Mesendoderm (in vitro differentiated cells): ENCODE data around the gene CFAP46.

Source experiments
- DNase-seq: peaks from one replicate; pipeline ENCODE4 v3.0.0; 2013
- H2AK5ac ChIP-seq: 2 replicates; pipeline ENCODE4 v1.6.1; 2013; ENCODE audit warnings: low read length, inconsistent platforms
- H2BK120ac ChIP-seq: 2 replicates; pipeline ENCODE4 v1.6.1; 2013; ENCODE audit warnings: low read depth, mild to moderate bottlenecking, low read length, moderate library complexity, mixed read lengths
- H2BK15ac ChIP-seq: replicated peaks from 2 replicates; pipeline ENCODE4 v1.6.1; 2013; ENCODE audit warnings: low read depth, mild to moderate bottlenecking, moderate library complexity
- H2BK5ac ChIP-seq: 2 replicates; pipeline ENCODE4 v1.6.1; 2013; ENCODE audit warnings: low read length, inconsistent platforms
- H3K18ac ChIP-seq: 2 replicates; pipeline ENCODE4 v1.6.1; 2013; ENCODE audit warnings: mild to moderate bottlenecking, low read length, mixed read lengths
- H3K23ac ChIP-seq: one replicate; pipeline ENCODE4 v1.6.1; 2013; ENCODE audit warnings: low read length
- H3K27ac ChIP-seq: 2 replicates; pipeline ENCODE4 v1.5.1; 2013; ENCODE audit warnings: low read depth, mild to moderate bottlenecking, inconsistent platforms, low read length, moderate library complexity
- H3K27me3 ChIP-seq: 2 replicates; pipeline ENCODE4 v1.6.1; 2013; ENCODE audit warnings: low read length, control low read depth, mild to moderate bottlenecking, inconsistent platforms; ENCODE audit not compliant: insufficient read depth, poor library complexity
- H3K36me3 ChIP-seq: 2 replicates; pipeline ENCODE4 v1.6.1; 2013; ENCODE audit warnings: low read length, inconsistent platforms; ENCODE audit not compliant: control insufficient read depth, insufficient read depth
- H3K4ac ChIP-seq: one replicate; pipeline ENCODE4 v1.6.1; 2013; ENCODE audit warnings: low read depth, mild to moderate bottlenecking, low read length, moderate library complexity
- H3K4me1 ChIP-seq: 2 replicates; pipeline ENCODE4 v1.6.1; 2013; ENCODE audit warnings: low read depth, low read length, inconsistent platforms; ENCODE audit not compliant: control insufficient read depth
- H3K4me2 ChIP-seq: 2 replicates; pipeline ENCODE4 v1.6.1; 2013; ENCODE audit warnings: low read length
- H3K4me3 ChIP-seq: 2 replicates; pipeline ENCODE4 v1.5.1; 2013; ENCODE audit warnings: mild to moderate bottlenecking, low read length
- H3K56ac ChIP-seq: one replicate; pipeline ENCODE4 v1.6.1; 2013; ENCODE audit warnings: low read length
- H3K79me1 ChIP-seq: 2 replicates; pipeline ENCODE4 v1.6.1; 2013; ENCODE audit warnings: low read length, inconsistent platforms
- H3K79me2 ChIP-seq: 2 replicates; pipeline ENCODE4 v1.6.1; 2013; ENCODE audit warnings: mild to moderate bottlenecking, low read length; ENCODE audit not compliant: control insufficient read depth, insufficient read depth
- H3K9ac ChIP-seq: 2 replicates; pipeline ENCODE4 v1.6.1; 2013; ENCODE audit warnings: low read length, inconsistent platforms
- H4K5ac ChIP-seq: one replicate; pipeline ENCODE4 v1.6.1; 2013; ENCODE audit warnings: low read length
- H4K8ac ChIP-seq: one replicate; pipeline ENCODE4 v1.6.1; 2013; ENCODE audit warnings: low read depth, mild to moderate bottlenecking, control low read depth, low read length, moderate library complexity
- WGBS: extraction: QIAGEN DNeasy Blood & Tissue Kit; methylation state at CpG from one replicate; pipeline ENCODE4 v1.1.7; 2013; ENCODE audit warnings: low lambda C conversion rate, missing lambda C conversion rate; ENCODE audit not compliant: insufficient coverage; ENCODE audit errors: extremely low coverage; 5-methylcytosine and 5-hydroxymethylcytosine counted together

The CFAP46 gene

DNA sequence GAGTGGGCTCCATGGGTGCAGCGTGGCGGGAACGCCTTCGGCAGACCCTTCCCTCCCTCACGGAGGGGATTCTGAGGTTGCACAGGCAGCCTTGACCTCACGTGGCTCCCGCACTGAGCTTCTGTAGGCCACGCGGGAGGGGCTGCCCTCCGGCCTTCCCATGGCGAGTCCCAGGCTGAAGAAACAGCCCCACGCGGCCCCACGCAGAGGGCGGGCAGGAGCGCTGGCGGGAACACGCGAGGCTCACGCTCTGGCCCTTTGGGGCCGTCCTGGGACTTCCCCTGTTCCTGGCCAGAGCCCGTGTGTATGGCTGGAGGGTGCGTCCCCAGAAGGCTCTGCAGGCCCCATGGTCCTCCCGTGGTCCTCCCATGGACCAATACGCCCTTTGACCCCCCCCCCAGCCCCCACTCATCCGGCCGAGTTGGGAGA lies 134.7 kb downstream of the CFAP46 start:
- Histone ChIP-seq H3K9ac (no peak overlapping the region), H3K4me1 (no peaks in the 10 kb centered on the region), H3K79me2 (no peaks in the 10 kb centered on the region), H3K18ac (no peak overlapping the region), H3K27me3 (no peaks in the 10 kb centered on the region), H3K23ac (no peak overlapping the region), H3K36me3 (no peaks in the 10 kb centered on the region), H3K27ac (no peak overlapping the region), H3K79me1 (no peaks in the 10 kb centered on the region), H3K4me2 (no peak overlapping the region), H2BK5ac (no peak overlapping the region), H4K5ac (no peak overlapping the region), H2BK15ac (no peak overlapping the region), H2AK5ac (no peak overlapping the region), H3K56ac (no peak overlapping the region), H3K4me3 (no peak overlapping the region), H3K4ac (no peak overlapping the region), H2BK120ac (no peak overlapping the region), H4K8ac (no peak overlapping the region)
- DNase-seq, result no peak
- no CpG with 5 or more reads among the region's 27 CpGs for WGBS

DNA sequence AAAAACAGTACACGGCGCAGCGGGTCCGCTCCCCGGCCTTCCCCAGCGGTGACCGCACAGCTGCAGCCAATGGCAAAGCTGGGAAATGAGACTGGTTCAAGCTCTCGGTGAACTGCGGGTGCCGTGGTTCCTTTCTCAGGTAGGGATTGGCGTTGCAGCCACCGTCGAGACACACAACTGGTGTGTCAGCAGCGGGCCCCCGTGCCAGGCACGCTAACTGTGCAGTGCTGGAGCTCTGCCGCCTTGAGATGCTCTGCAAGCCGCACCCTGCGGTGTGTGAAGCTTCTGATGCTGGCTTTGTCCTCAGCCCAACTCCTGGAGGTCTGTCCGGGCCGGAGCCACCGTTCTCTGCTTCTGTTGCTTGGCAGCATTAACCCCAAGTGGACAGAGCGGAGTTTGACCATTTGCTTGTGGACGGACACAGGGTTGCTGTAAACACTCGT lies 135.8 kb downstream of the CFAP46 start:
- Histone ChIP-seq H3K27ac (no peak overlapping the region), H4K5ac (no peak overlapping the region), H3K4me3 (no peak overlapping the region), H2BK15ac (no peak overlapping the region), H3K23ac (no peak overlapping the region), H3K79me2 (no peaks in the 10 kb centered on the region), H4K8ac (no peak overlapping the region), H3K4me2 (no peak overlapping the region), H3K9ac (no peak overlapping the region), H3K4me1 (no peaks in the 10 kb centered on the region), H3K4ac (no peak overlapping the region), H2AK5ac (no peak overlapping the region), H3K36me3 (no peaks in the 10 kb centered on the region), H2BK5ac (no peak overlapping the region), H2BK120ac (no peak overlapping the region), H3K79me1 (no peaks in the 10 kb centered on the region), H3K56ac (no peak overlapping the region), H3K18ac (no peak overlapping the region), H3K27me3 (no peaks in the 10 kb centered on the region)
- no CpG with 5 or more reads among the region's 25 CpGs for WGBS
- DNase-seq, result no peak

DNA sequence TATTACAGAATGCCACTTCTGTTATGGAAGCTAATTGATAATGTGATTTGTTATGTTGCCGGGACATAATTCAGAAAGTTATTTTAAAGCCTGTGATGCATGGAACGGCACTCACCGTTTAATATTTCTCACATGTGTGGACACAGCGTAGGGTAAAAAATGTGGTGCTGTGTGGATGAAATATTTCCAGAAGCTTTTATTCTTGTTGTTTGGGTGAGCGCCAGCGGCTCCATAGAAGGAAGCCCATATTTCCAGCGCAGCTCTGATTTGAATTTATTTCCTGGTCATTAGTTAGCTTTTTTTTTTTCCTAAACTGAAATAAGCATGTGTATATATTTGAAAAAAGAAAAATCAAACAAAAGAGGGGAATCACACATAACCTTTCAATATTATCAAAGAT lies 136.3 kb downstream of the CFAP46 start:
- WGBS, result no CpG with 5 or more reads among the region's 7 CpGs
- no peaks in the 10 kb centered on the region for H3K4me1 ChIP-seq

DNA sequence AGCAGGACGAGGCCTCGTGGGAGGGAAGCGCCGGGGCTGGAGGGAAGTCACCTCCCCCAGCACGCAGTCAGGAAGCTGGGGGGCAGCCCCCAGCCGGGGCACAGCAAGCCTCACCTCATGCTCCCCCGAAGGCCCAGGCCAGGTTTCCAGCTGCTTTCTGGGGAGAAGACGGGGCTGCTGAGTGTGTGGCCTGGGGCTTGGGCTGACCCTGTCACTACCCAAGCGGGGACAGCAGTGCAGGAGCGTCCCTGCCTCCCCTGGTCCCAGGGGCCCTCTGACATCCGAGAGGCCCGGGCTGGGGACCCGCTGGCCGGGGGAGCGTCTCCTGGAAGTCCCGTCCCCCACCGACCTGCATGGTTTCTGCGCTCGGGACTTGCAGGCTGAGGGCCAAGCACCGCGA lies 136.8 kb downstream of the CFAP46 start:
- Histone ChIP-seq H3K27ac (no peak overlapping the region), H3K4me1 (no peaks in the 10 kb centered on the region), H2AK5ac (no peak overlapping the region), H3K79me2 (no peaks in the 10 kb centered on the region), H3K23ac (no peak overlapping the region), H3K56ac (no peak overlapping the region), H2BK15ac (no peak overlapping the region), H3K79me1 (no peaks in the 10 kb centered on the region), H4K8ac (no peak overlapping the region), H2BK5ac (no peak overlapping the region), H3K4ac (no peak overlapping the region), H4K5ac (no peak overlapping the region), H3K4me2 (no peak overlapping the region), H3K9ac (no peak overlapping the region), H2BK120ac (no peak overlapping the region), H3K18ac (no peak overlapping the region), H3K27me3 (no peaks in the 10 kb centered on the region), H3K36me3 (no peaks in the 10 kb centered on the region), H3K4me3 (no peak overlapping the region)
- WGBS, result no CpG with 5 or more reads among the region's 21 CpGs
- no peak for DNase-seq

More for the DNA sequence above, 136.3 kb downstream of the CFAP46 start:
- Histone ChIP-seq H3K9ac (no peak overlapping the region), H4K5ac (no peak overlapping the region), H3K27me3 (no peaks in the 10 kb centered on the region), H3K23ac (no peak overlapping the region), H3K4me2 (no peak overlapping the region), H3K36me3 (no peaks in the 10 kb centered on the region), H3K79me1 (no peaks in the 10 kb centered on the region), H3K79me2 (no peaks in the 10 kb centered on the region), H2BK5ac (no peak overlapping the region), H3K56ac (no peak overlapping the region), H3K18ac (no peak overlapping the region), H2BK120ac (no peak overlapping the region), H3K27ac (no peak overlapping the region), H3K4me3 (no peak overlapping the region), H2AK5ac (no peak overlapping the region), H3K4ac (no peak overlapping the region), H4K8ac (no peak overlapping the region), H2BK15ac (no peak overlapping the region)
- DNase-seq, result no peak

DNA sequence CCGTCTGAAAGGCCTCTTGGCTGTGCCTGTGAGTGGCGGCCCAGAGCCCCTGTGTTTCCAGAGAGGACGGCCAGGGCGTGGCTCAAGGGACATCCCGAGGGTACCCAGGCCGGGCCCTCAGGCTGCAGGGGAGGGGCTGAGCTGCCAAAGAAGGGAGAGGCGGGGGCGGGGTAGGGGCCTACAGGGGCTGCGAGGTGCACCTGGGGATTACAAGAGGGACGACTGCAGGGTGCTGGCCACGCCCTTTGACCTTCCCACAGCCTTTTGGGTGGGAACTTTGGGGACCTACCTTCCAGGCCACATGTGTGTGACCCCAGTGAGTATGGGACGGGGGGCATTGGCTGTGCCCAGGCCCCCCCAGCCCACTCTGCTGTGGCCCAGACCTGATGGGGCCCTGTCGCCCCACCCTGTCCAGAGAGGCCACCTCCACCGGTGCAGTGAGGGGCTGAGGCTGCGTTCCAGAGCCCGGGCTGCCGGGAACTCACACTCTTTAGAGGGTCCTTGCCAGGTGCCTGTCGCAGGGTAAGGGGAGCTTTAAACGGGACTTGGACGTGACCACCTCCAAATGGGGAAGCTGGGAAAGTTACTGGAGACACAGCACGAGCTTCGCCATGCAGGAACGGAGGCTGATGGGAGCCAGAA lies 137.5 kb downstream of the CFAP46 start:
- H4K5ac ChIP-seq, result no peak overlapping the region
- no CpG with 5 or more reads among the region's 23 CpGs for whole genome bisulfite sequencing
- H3K27me3 ChIP-seq, result no peaks in the 10 kb centered on the region
- H2BK120ac ChIP-seq, result no peak overlapping the region
- H2BK5ac ChIP-seq, result no peak overlapping the region
- H3K56ac ChIP-seq, result no peak overlapping the region
- H3K23ac ChIP-seq, result no peak overlapping the region
- H3K18ac ChIP-seq, result no peak overlapping the region
- no peaks in the 10 kb centered on the region for H3K36me3 ChIP-seq
- no peak overlapping the region for H2AK5ac ChIP-seq
- no peak overlapping the region for H3K27ac ChIP-seq
- no peak overlapping the region for H3K4me3 ChIP-seq
- H3K79me2 ChIP-seq, result no peaks in the 10 kb centered on the region
- no peak overlapping the region for H3K4me2 ChIP-seq
- no peak overlapping the region for H3K4ac ChIP-seq
- H4K8ac ChIP-seq, result no peak overlapping the region
- H3K4me1 ChIP-seq, result no peaks in the 10 kb centered on the region
- DNase-seq, result no peak
- no peaks in the 10 kb centered on the region for H3K79me1 ChIP-seq
- no peak overlapping the region for H2BK15ac ChIP-seq
- no peak overlapping the region for H3K9ac ChIP-seq

DNA sequence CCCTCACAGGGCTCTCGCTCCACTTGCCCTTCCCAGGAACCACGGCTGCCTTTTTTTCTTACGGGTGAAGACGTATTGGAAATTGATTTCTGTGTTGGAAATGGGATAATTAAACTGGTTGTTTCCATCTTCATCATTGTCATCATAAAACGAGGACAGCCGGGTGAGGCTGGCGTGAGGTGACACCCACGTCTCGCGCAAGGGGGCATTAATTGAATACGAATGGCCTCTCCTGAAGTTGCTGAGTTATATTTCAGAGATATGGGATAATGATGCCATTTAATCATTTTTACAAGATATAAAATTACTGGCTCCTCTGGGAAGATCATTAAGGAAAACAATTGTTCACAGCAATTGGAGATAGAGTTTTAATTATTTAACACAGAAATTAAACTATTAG lies 138.1 kb downstream of the CFAP46 start:
- no CpG with 5 or more reads among the region's 11 CpGs for WGBS
- no peak overlapping the region for H3K27ac ChIP-seq
- H2AK5ac ChIP-seq, result no peak overlapping the region
- H2BK15ac ChIP-seq, result no peak overlapping the region
- no peak for DNase-seq
- no peak overlapping the region for H3K23ac ChIP-seq
- H3K18ac ChIP-seq, result no peak overlapping the region
- no peak overlapping the region for H3K4me3 ChIP-seq
- H3K4ac ChIP-seq, result no peak overlapping the region
- H3K4me1 ChIP-seq, result no peaks in the 10 kb centered on the region
- no peaks in the 10 kb centered on the region for H3K36me3 ChIP-seq
- H3K9ac ChIP-seq, result no peak overlapping the region
- H3K4me2 ChIP-seq, result no peak overlapping the region
- no peak overlapping the region for H4K8ac ChIP-seq
- no peaks in the 10 kb centered on the region for H3K27me3 ChIP-seq
- no peak overlapping the region for H2BK120ac ChIP-seq
- no peaks in the 10 kb centered on the region for H3K79me2 ChIP-seq
- no peak overlapping the region for H4K5ac ChIP-seq
- no peak overlapping the region for H2BK5ac ChIP-seq
- H3K79me1 ChIP-seq, result no peaks in the 10 kb centered on the region
- no peak overlapping the region for H3K56ac ChIP-seq
